AG04450 (cell line): ENCODE measurements around the gene CGNL1. TPM values are rescaled to one million over a fixed set of nuclear protein-coding genes. Genes with fewer than 3 reads are reported as not detected.
A peak's percentile ranks its signal among the peaks of the same experiment; 100 is the strongest.

ENCODE experiments used
- CTCF ChIA-PET: fragments of 300-600, 350-600 bp; formaldehyde crosslinking; extraction: SDS; loops from one replicate; lab custom pipeline; 2022; ENCODE audit warnings: antibody characterized with exemption, inconsistent platforms; lab: Charles Lee
- POLR2A ChIA-PET: fragments of 350-600 bp; formaldehyde crosslinking; extraction: SDS; loops from one replicate; lab custom pipeline; 2021; ENCODE audit warnings: antibody characterized with exemption, inconsistent platforms; lab: Yijun Ruan, JAX
- DNase-seq: peaks from one replicate; pipeline ENCODE4 v3.0.0-alpha.2; 2011; ENCODE audit warnings: low read depth, low spot score
- H3K27ac ChIP-seq: one replicate; pipeline ENCODE4 v1.5.1; 2012; ENCODE audit warnings: low read depth, low read length, control low read depth
- H3K27me3 ChIP-seq: one replicate; pipeline ENCODE4 v1.6.0; 2012; ENCODE audit warnings: low read length; ENCODE audit not compliant: control insufficient read depth, insufficient read depth
- H3K4me3 ChIP-seq: 2 replicates; pipeline ENCODE4 v1.5.1; 2011; ENCODE audit warnings: mild to moderate bottlenecking, low read depth, low read length, control low read depth
- H3K9me3 ChIP-seq: 2 replicates; pipeline ENCODE4 v1.5.1; 2012; ENCODE audit warnings: low read length; ENCODE audit not compliant: control insufficient read depth, insufficient read depth
- polyA plus RNA-seq: library from polyadenylated mRNA; depleted of rRNA; stranded (reverse); fragments of >200 nt; gene quantifications from 2 replicates; pipeline ENCODE4 v1.2.3, GENCODE V29; 2011
- TF ChIP-seq, protein P1 (sequence below): IDR thresholded peaks from 2 replicates; pipeline ENCODE4 v1.5.1; 2011; ENCODE audit warnings: low read depth, low read length, control low read depth, inconsistent platforms

CGNL1 gene
- polyA plus RNA-seq, 1 experiment: 0.25 TPM

- Histone ChIP-seq H3K4me3 (no peak overlapping the region), H3K27me3 (no peaks in the 10 kb centered on the region), H3K27ac (no peak overlapping the region), H3K9me3 (no peaks in the 10 kb centered on the region)
- TF ChIP-seq, protein P1, sequence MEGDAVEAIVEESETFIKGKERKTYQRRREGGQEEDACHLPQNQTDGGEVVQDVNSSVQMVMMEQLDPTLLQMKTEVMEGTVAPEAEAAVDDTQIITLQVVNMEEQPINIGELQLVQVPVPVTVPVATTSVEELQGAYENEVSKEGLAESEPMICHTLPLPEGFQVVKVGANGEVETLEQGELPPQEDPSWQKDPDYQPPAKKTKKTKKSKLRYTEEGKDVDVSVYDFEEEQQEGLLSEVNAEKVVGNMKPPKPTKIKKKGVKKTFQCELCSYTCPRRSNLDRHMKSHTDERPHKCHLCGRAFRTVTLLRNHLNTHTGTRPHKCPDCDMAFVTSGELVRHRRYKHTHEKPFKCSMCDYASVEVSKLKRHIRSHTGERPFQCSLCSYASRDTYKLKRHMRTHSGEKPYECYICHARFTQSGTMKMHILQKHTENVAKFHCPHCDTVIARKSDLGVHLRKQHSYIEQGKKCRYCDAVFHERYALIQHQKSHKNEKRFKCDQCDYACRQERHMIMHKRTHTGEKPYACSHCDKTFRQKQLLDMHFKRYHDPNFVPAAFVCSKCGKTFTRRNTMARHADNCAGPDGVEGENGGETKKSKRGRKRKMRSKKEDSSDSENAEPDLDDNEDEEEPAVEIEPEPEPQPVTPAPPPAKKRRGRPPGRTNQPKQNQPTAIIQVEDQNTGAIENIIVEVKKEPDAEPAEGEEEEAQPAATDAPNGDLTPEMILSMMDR: no peak
- POLR2A ChIA-PET: no interaction called here
- no peak for DNase-seq
- CTCF ChIA-PET: no interaction called here
These were observed 84.0 kb downstream of the CGNL1 start for GRCh38 chr15:57460208-57460816.

DNA sequence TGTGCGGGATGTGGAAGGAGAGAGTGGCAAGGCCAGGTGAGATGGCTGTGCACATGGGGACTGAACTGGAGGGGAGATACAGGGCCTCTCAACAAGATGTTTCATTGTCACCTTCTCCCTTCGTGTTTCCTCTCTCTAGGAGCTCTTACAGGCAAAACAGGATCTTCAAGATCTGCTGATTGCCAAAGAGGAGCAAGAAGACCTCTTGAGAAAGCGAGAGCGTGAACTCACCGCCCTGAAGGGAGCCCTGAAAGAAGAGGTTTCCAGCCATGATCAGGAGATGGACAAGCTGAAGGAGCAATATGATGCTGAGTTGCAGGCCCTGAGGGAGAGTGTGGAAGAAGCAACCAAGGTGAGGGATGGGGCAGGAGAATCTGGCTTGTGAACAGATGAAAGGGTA, 85.2 kb downstream of the CGNL1 start:
- CTCF ChIA-PET: interaction anchor here (1.0 to 1.3 kb wide), 2 partner anchors 11 to 121 kb away, joined by 3 to 5 read pairs; no protein-coding TSS in a partner anchor
- H3K27me3 ChIP-seq: peaks cover 5% of the 10 kb centered on the region
- no peak for DNase-seq
- TF ChIP-seq, protein P1: no peak
- H3K27ac ChIP-seq: no peak overlapping the region
- no peak overlapping the region for H3K4me3 ChIP-seq
- no peaks in the 10 kb centered on the region for H3K9me3 ChIP-seq
- POLR2A ChIA-PET: no interaction called here

DNA sequence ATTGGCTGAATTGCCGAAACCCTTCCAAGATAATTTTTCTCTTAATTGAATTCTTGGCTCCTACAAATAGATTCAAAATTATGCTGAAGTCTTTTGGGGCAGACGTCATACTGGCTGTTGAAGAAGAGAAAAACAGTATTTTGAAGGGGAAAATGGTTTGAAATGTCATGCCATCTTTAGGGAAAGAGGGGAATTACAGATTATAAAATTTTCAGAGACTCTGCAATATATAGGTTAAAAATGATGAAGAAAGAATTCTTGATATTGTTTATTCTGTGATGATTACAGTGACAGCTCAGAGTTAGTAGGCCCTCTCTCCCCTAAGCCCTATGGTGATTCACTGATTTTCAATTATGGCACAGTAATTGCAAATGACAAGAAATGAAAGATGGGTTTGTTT, 86.1 kb downstream of the CGNL1 start:
- TF ChIP-seq, protein P1: peak; percentile 34; the same call in 1 of the 2 replicates
- H3K27me3 ChIP-seq: peaks cover 5% of the 10 kb centered on the region
- ChIA-PET POLR2A (interaction anchor here (0.5 kb wide), 1 partner anchor 120 kb away, joined by 4 read pairs; no protein-coding TSS in a partner anchor), CTCF (interaction anchor here (0.5 to 1.3 kb wide), 3 partner anchors 10 to 965 kb away, joined by 3 read pairs; no protein-coding TSS in a partner anchor)
- DNase-seq: no peak
- no peak overlapping the region for H3K27ac ChIP-seq
- H3K4me3 ChIP-seq: no peak overlapping the region
- H3K9me3 ChIP-seq: no peaks in the 10 kb centered on the region

GRCh38 chr15:57463360-57463759, 87.1 kb downstream of the CGNL1 start:
- CTCF ChIA-PET: no interaction called here
- H3K27ac ChIP-seq: no peak overlapping the region
- no peak for DNase-seq
- H3K27me3 ChIP-seq: peaks cover 5% of the 10 kb centered on the region
- H3K4me3 ChIP-seq: no peak overlapping the region
- H3K9me3 ChIP-seq: no peaks in the 10 kb centered on the region
- TF ChIP-seq, protein P1: no peak
- POLR2A ChIA-PET: no interaction called here

DNA sequence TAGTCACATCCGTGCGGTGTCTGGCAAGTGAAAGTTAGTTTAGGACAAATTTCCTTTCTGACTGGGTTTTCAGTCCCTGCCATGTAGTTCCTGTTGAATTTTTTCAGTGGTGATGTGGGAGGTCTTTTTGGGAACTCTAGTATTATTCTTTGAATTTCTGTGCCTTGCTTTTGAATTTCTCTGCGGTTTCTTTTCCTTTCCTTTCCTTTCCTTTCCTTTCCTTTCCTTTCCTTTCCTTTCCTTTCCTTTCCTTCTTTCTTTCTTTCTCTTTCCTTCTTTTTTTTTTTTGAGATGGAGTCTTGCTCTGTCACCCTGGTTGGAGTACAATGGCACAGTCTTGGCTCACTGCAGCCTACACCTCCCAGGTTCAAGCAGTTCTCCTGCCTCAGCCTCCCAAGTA, 88.2 kb downstream of the CGNL1 start:
- ChIA-PET CTCF (no interaction called here), POLR2A (no interaction called here)
- peaks cover 5% of the 10 kb centered on the region for H3K27me3 ChIP-seq
- H3K27ac ChIP-seq: no peak overlapping the region
- no peaks in the 10 kb centered on the region for H3K9me3 ChIP-seq
- no peak overlapping the region for H3K4me3 ChIP-seq
- DNase-seq: no peak
- TF ChIP-seq, protein P1: no peak
